HepG2 (cell line): ENCODE data around the gene MYH9. TPM values are rescaled to one million over a fixed set of nuclear protein-coding genes. Genes with fewer than 3 reads are reported as not detected.
A peak's percentile ranks its signal among the peaks of the same experiment; 100 is the strongest.

Experiments
- BHLHE40 ChIP-seq: IDR thresholded peaks from 2 replicates; pipeline ENCODE4 v1.6.1; 2011; ENCODE audit warnings: low read length, improper control_type of control experiment
- HNRNPLL ChIP-seq: fragments of 200-400 bp; formaldehyde crosslinking; IDR thresholded peaks from 2 replicates; pipeline ENCODE4 v1.6.1; 2017; ENCODE audit warnings: mild to moderate bottlenecking, low read depth, low read length; ENCODE audit not compliant: poor library complexity, severe bottlenecking
- MEF2D ChIP-seq: sonication (generic); formaldehyde crosslinking; IDR thresholded peaks from 2 replicates; pipeline ENCODE4 v1.5.1; 2020; ENCODE audit warnings: mild to moderate bottlenecking, missing genetic modification reagents
- NR2F6 ChIP-seq, 2 experiments: IDR thresholded peaks; 2 replicates each; pipeline ENCODE4 v1.6.1; 2016; ENCODE audit warnings: antibody characterized with exemption in 1 of 2, mild to moderate bottlenecking in 1 of 2
- SALL1 ChIP-seq: sonication (generic); formaldehyde crosslinking; IDR thresholded peaks from 2 replicates; pipeline ENCODE4 v1.8.0; 2022; ENCODE audit warnings: mild to moderate bottlenecking, missing genetic modification reagents
- TEAD3 ChIP-seq: optimal IDR thresholded peaks from 2 replicates; pipeline ENCODE3; 2016; ENCODE audit warnings: borderline replicate concordance
- U2AF2 ChIP-seq: fragments of 200-400 bp; formaldehyde crosslinking; IDR thresholded peaks from 2 replicates; pipeline ENCODE4 v1.6.1; 2017; ENCODE audit warnings: low read depth, mild to moderate bottlenecking, low read length
- ZNF260 ChIP-seq: sonication (generic); formaldehyde crosslinking; IDR thresholded peaks from 2 replicates; pipeline ENCODE4 v1.4.0; 2020; ENCODE audit warnings: missing genetic modification reagents, low read depth, mild to moderate bottlenecking, borderline replicate concordance
- ZNF333 ChIP-seq: sonication (generic); formaldehyde crosslinking; IDR thresholded peaks from 2 replicates; pipeline ENCODE4 v1.4.0; 2020; ENCODE audit warnings: mild to moderate bottlenecking, missing genetic modification reagents, borderline replicate concordance
- ZNF530 ChIP-seq: sonication (generic); formaldehyde crosslinking; IDR thresholded peaks from 2 replicates; pipeline ENCODE4 v1.5.0; 2020; ENCODE audit warnings: low read depth, mild to moderate bottlenecking, missing genetic modification reagents
- ZSCAN25 ChIP-seq: sonication (generic); formaldehyde crosslinking; IDR thresholded peaks from 2 replicates; pipeline ENCODE4 v1.8.0; 2022; ENCODE audit warnings: mild to moderate bottlenecking, missing genetic modification reagents
- polyA plus RNA-seq, 8 experiments: library from polyadenylated mRNA; depleted of rRNA in 3 of 8; stranded (reverse) in 7 of 8; unstranded in 1 of 8; fragments of >200 nt; fragmentation: Illumina TruSeq in 4 of 8; extraction: Trizol in 4 of 8; gene quantifications; 2 replicates each; pipeline versions ENCODE4 v1.2.1 to v1.2.3, GENCODE V29; 2011 to 2016; ENCODE audit warnings: low read depth in 4 of 8, missing spikeins in 1 of 8, mixed read lengths in 1 of 8; ENCODE audit not compliant: insufficient read depth in 1 of 8
- total RNA-seq, 5 experiments: library from RNA; depleted of rRNA; stranded (reverse); fragments of >200 nt; fragmentation: Illumina TruSeq; extraction: Trizol; gene quantifications; 2 replicates each; pipeline ENCODE4 v1.2.3, GENCODE V29; 2016; ENCODE audit warnings: low read depth in 1 of 5
- TF ChIP-seq, protein P1 (sequence below): sonication (generic); formaldehyde crosslinking; IDR thresholded peaks from 2 replicates; pipeline ENCODE4 v1.8.0; 2022; ENCODE audit warnings: mild to moderate bottlenecking, missing genetic modification reagents, borderline replicate concordance
- TF ChIP-seq, protein P2 (sequence below): sonication (generic); formaldehyde crosslinking; IDR thresholded peaks from 2 replicates; pipeline ENCODE4 v1.8.0; 2023; ENCODE audit warnings: mild to moderate bottlenecking, missing genetic modification reagents
- TF ChIP-seq, protein P3 (sequence below): IDR thresholded peaks from 2 replicates; pipeline ENCODE4 v1.6.1; 2012; ENCODE audit warnings: low read length, improper control_type of control experiment
- TF ChIP-seq, protein P4 (sequence below): sonication (generic); formaldehyde crosslinking; IDR thresholded peaks from 2 replicates; pipeline ENCODE4 v1.4.0; 2020; ENCODE audit warnings: missing genetic modification reagents, borderline replicate concordance
- TF ChIP-seq, protein P5 (sequence below): sonication (generic); formaldehyde crosslinking; IDR thresholded peaks from 2 replicates; pipeline ENCODE4 v1.4.0; 2020; ENCODE audit warnings: missing genetic modification reagents
- TF ChIP-seq, protein P6 (sequence below): sonication (generic); IDR thresholded peaks from 2 replicates; pipeline ENCODE4 v1.6.1; 2016; ENCODE audit warnings: low read depth, borderline replicate concordance

The MYH9 gene
- total and polyA plus RNA-seq, 2 of the 13 experiments (the other 11 are each of a cell fraction or from before 2014, with no cell fraction given): 50.7 to 98.5 TPM

DNA sequence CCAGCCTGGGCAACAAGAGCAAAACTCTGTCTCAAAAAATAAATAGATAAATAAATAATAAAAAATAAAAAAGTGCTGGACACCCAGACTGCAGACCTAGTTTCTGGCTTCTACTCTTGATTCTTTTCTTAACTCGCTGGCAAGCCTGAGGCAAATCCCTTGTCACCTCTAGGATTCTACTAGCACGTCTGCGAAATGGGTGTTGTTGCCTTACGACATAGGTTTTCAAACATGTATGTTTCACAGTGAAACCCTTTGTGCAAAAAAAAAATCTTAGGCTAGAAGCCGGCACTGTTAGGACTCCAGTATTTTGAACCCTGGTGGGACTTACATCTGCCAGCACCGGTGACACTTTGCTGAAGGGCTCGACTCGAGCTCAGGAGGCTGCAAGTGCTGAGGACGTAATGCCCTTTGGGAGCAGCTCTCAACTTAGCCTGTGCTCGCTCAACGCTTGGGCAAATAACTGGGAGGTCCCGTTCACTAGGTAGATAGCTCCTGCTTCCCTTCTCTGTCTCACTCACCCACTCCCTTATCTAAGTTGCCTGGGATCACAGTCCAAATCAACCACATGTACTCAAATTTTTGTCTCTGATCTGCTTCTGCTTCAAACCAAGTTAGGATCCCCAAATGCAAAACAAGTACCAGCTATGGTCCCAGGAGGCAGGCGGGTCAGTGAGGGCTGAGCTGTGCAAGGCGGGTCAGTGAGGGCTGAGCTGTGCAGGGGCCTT is 34.7 kb upstream of the MYH9 start (continued):
- TF ChIP-seq, protein P1, sequence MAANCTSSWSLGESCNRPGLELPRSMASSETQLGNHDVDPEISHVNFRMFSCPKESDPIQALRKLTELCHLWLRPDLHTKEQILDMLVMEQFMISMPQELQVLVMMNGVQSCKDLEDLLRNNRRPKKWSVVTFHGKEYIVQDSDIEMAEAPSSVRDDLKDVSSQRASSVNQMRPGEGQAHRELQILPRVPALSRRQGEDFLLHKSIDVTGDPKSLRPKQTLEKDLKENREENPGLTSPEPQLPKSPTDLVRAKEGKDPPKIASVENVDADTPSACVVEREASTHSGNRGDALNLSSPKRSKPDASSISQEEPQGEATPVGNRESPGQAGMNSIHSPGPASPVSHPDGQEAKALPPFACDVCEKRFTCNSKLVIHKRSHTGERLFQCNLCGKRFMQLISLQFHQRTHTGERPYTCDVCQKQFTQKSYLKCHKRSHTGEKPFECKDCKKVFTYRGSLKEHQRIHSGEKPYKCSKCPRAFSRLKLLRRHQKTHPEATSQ (CRISPR knock-in tag): no peak
- TF ChIP-seq TEAD3: peak; percentile 69
- TF ChIP-seq ZSCAN25 (CRISPR knock-in tag): no peak
- TF ChIP-seq BHLHE40: no peak
- TF ChIP-seq SALL1 (CRISPR knock-in tag): peak; percentile 79
- TF ChIP-seq, protein P2, sequence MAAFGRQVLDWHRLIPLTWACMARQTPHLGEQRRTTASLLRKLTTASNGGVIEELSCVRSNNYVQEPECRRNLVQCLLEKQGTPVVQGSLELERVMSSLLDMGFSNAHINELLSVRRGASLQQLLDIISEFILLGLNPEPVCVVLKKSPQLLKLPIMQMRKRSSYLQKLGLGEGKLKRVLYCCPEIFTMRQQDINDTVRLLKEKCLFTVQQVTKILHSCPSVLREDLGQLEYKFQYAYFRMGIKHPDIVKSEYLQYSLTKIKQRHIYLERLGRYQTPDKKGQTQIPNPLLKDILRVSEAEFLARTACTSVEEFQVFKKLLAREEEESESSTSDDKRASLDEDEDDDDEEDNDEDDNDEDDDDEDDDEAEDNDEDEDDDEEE (CRISPR knock-in tag): no peak
- no peak for TF ChIP-seq U2AF2
- no peak for TF ChIP-seq ZNF260 (CRISPR knock-in tag)
- TF ChIP-seq, protein P3, sequence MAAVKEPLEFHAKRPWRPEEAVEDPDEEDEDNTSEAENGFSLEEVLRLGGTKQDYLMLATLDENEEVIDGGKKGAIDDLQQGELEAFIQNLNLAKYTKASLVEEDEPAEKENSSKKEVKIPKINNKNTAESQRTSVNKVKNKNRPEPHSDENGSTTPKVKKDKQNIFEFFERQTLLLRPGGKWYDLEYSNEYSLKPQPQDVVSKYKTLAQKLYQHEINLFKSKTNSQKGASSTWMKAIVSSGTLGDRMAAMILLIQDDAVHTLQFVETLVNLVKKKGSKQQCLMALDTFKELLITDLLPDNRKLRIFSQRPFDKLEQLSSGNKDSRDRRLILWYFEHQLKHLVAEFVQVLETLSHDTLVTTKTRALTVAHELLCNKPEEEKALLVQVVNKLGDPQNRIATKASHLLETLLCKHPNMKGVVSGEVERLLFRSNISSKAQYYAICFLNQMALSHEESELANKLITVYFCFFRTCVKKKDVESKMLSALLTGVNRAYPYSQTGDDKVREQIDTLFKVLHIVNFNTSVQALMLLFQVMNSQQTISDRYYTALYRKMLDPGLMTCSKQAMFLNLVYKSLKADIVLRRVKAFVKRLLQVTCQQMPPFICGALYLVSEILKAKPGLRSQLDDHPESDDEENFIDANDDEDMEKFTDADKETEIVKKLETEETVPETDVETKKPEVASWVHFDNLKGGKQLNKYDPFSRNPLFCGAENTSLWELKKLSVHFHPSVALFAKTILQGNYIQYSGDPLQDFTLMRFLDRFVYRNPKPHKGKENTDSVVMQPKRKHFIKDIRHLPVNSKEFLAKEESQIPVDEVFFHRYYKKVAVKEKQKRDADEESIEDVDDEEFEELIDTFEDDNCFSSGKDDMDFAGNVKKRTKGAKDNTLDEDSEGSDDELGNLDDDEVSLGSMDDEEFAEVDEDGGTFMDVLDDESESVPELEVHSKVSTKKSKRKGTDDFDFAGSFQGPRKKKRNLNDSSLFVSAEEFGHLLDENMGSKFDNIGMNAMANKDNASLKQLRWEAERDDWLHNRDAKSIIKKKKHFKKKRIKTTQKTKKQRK: no peak
- TF ChIP-seq, protein P4, sequence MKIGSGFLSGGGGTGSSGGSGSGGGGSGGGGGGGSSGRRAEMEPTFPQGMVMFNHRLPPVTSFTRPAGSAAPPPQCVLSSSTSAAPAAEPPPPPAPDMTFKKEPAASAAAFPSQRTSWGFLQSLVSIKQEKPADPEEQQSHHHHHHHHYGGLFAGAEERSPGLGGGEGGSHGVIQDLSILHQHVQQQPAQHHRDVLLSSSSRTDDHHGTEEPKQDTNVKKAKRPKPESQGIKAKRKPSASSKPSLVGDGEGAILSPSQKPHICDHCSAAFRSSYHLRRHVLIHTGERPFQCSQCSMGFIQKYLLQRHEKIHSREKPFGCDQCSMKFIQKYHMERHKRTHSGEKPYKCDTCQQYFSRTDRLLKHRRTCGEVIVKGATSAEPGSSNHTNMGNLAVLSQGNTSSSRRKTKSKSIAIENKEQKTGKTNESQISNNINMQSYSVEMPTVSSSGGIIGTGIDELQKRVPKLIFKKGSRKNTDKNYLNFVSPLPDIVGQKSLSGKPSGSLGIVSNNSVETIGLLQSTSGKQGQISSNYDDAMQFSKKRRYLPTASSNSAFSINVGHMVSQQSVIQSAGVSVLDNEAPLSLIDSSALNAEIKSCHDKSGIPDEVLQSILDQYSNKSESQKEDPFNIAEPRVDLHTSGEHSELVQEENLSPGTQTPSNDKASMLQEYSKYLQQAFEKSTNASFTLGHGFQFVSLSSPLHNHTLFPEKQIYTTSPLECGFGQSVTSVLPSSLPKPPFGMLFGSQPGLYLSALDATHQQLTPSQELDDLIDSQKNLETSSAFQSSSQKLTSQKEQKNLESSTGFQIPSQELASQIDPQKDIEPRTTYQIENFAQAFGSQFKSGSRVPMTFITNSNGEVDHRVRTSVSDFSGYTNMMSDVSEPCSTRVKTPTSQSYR (CRISPR knock-in tag): no peak; the same call in 1 of the 2 replicates
- no peak for TF ChIP-seq NR2F6 (IDR thresholded peaks at IDR 0.05)
- peak; percentile 50 for TF ChIP-seq NR2F6 (CRISPR knock-in tag; IDR thresholded peaks at IDR 0.05)
- TF ChIP-seq ZNF333 (CRISPR knock-in tag): no peak
- no peak for TF ChIP-seq ZNF530 (CRISPR knock-in tag)
- TF ChIP-seq HNRNPLL: no peak
- TF ChIP-seq, protein P5, sequence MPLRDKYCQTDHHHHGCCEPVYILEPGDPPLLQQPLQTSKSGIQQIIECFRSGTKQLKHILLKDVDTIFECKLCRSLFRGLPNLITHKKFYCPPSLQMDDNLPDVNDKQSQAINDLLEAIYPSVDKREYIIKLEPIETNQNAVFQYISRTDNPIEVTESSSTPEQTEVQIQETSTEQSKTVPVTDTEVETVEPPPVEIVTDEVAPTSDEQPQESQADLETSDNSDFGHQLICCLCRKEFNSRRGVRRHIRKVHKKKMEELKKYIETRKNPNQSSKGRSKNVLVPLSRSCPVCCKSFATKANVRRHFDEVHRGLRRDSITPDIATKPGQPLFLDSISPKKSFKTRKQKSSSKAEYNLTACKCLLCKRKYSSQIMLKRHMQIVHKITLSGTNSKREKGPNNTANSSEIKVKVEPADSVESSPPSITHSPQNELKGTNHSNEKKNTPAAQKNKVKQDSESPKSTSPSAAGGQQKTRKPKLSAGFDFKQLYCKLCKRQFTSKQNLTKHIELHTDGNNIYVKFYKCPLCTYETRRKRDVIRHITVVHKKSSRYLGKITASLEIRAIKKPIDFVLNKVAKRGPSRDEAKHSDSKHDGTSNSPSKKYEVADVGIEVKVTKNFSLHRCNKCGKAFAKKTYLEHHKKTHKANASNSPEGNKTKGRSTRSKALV (CRISPR knock-in tag): 0 out of 2 replicates have a peak, but pooled peaks have one; percentile 34
- TF ChIP-seq, protein P6, sequence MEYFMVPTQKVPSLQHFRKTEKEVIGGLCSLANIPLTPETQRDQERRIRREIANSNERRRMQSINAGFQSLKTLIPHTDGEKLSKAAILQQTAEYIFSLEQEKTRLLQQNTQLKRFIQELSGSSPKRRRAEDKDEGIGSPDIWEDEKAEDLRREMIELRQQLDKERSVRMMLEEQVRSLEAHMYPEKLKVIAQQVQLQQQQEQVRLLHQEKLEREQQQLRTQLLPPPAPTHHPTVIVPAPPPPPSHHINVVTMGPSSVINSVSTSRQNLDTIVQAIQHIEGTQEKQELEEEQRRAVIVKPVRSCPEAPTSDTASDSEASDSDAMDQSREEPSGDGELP: no peak
- no peak for TF ChIP-seq MEF2D
